ENCODE results near the gene REXO5. TPM values are rescaled to one million over a fixed set of nuclear protein-coding genes. Genes with fewer than 3 reads are reported as not detected.

REXO5 gene
- total RNA-seq, 1 donor from 2014 or later: 4.1 TPM

GRCh38 chr16:20871941-20872815 lies 65.9 kb downstream of the REXO5 start:
- no peak for DNase-seq (ENCODE audit: low spot score)

DNA sequence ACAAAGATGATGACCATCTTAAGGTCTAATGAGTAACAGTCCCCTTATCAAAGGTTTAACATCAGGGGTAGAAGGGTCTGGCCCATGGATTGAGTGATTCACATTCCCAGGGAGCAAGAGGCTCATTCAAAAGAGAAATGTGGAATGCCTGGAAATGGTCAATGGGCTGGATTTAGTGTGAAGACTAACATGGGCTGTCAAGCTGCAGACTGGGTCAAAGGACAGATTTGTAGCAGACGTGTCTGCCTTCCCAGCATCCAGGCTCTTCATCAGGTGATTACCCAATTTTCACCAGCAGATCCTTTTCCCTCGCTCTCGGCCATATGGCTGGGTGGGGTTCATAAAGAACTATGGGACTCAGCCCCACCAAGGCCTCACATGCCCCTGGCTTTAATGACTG lies 67.0 kb downstream of the REXO5 start:
- no peak for DNase-seq (ENCODE audit: low spot score)

- DNase-seq (ENCODE audit: low spot score): no peak
Observed at GRCh38 chr16:20874088-20874581, 67.8 kb downstream of the REXO5 start.

DNA sequence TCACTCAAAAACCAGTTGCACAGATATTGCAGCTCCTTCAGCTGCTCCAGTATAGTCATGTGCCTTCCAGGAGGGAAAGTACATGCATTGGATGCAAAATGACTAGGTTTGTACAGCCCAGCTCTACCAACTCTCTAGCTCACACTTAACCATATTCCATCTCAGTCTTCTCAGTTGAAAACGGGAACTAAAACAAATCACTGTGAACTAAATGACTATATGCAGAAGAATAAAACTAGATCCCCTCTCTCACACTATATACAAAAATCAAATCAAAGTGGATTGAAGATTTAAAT lies 69.0 kb downstream of the REXO5 start:
- DNase-seq (ENCODE audit: low spot score): no peak

- no peak for DNase-seq (ENCODE audit: low spot score)
Observed at GRCh38 chr16:20878682-20879147, 72.4 kb downstream of the REXO5 start.

DNA sequence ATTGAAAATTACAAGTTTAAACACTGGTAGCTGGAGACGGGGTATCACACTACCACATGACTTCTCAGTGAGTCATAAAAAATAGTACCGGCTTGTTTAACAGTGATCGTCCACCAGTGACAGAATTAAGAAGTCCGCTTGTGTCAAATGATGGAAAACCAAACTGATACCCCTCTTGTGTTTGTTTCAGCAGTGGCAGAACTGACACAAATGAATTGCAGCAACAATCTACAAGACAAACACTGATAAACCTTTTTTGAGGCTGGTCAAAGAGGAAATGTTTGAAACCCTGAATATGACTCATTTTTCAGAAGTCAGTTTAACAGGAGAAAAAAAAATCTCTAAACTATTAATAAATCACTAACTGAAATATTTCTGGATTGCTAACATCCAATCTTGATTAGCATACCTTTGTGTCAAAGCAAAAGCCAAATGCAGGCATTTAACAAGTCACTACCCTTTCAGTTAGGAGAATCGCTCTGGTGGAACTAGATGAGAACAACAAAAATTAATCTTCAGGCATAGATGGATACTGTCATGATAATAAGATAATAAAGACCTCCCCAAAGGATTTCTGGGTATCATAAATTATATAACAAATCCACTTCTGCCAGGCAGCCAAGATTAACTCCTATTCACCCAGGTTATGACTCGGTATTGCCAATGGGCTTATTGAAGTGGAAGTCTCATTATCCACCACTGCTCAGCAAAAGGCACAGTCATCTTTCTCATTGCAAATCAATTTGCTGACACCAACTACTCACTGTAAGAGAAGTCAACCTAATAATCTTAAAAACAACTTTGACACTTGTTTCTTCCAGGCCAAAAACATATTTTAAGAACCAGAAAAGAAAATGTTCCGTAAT lies 73.1 kb downstream of the REXO5 start:
- DNase-seq (ENCODE audit: low spot score): no peak

DNA sequence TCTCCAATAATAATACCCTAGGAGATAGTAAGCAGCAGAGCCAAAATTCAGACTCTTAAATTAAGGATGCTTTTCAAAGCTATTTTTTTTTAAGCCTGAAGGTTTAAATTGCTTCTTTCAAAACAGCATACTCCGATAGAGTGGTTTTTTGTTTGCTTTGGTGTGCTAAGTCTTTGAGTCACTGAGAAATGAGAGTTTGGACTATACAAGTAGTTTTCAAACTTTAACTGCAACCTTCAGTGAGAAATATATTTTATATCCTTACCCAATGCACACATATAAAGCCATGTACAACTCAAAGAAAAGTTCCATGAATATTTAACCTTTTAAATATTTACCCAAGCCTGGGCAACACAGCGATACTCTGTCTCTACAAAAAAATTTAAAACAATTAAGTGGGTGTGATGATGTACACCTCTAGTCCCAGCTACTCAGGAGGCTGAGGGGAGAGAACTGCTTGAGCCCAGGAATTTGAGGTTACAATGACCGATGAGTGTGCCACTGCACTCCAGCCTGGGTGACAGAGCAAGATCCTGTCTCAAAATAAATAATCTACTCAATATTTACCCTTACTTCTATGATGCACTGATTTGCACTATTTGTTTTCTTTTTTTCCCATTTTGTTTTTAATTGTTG lies 74.7 kb downstream of the REXO5 start:
- no peak for DNase-seq (ENCODE audit: low spot score)

GRCh38 chr16:20881503-20881878 lies 75.2 kb downstream of the REXO5 start:
- no peak for DNase-seq (ENCODE audit: low spot score)

- DNase-seq (ENCODE audit: low spot score): no peak
Observed at GRCh38 chr16:20883554-20884239, 77.4 kb downstream of the REXO5 start.

DNA sequence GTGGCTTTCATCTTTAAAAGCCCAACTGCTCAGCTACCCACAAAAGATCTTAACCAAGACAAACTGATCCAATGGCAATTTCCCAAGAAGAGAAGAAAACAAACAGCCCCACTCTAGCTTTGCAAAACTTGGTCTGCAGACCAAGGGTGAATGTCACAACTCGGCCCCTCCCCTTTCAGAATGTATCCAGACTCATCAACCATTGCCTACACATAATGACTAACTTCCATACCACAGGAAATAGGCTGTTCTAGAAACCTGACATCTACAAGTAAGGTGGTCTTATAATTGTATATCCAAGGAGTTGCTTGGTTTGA lies 77.9 kb downstream of the REXO5 start:
- DNase-seq (ENCODE audit: low spot score): peak; percentile 84

GRCh38 chr16:20886320-20886719 lies 80.0 kb downstream of the REXO5 start:
- no peak for DNase-seq (ENCODE audit: low spot score)

DNA sequence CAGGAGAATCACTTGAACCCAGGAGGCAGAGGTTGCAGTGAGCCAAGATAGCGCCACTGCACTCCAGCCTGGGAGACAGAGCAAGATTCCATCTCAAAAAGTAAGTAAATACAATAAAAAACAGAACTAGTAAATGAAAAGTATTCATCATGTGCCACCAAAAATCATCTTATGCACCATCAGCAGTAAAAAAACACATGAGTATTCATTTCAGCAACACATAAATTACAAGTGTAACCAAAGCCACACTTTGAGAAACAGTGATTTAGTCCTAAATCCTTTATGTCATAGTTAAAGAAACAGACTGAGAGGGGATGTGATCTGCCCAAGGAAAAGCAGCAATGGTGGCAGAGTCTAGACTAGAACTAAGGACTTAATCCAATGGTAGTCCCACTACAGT lies 80.9 kb downstream of the REXO5 start:
- DNase-seq (ENCODE audit: low spot score): no peak

DNA sequence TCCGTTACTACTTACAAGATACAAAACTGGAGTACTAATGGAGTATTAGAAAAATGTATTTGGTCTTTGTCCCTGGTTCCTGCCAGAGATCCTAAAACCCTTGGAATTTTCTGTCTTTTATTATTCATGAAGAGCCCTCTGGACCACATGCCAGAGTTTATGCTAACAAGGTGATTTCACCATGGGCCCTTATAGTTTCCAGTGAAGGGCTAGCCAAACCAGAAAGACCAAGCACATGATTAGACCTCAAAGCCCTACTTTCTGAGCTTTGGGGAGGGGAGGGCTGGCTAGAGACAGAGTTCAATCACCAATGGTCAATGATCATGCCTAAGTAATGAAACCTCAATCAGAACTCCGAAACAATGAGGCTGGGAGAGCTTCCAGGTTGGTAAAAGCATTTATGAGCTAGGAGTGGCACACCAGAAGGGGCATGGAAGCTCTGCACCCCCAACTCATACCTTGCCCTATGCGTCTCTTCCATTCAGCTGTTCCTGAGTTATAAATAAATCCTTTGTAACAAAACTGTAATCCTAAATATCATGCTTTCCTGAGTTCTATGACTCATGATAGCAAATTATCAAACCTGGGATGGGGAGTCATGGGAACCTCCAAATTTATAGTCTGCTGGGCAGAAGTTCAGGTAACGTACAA lies 83.4 kb downstream of the REXO5 start:
- no peak for DNase-seq (ENCODE audit: low spot score)

GRCh38 chr16:20894388-20894787 lies 88.1 kb downstream of the REXO5 start:
- DNase-seq (ENCODE audit: low spot score): no peak

- DNase-seq (ENCODE audit: low spot score): no peak
Observed at GRCh38 chr16:20897253-20897897, 91.0 kb downstream of the REXO5 start.

- no peak for DNase-seq (ENCODE audit: low spot score)
Observed at GRCh38 chr16:20897922-20898321, 91.6 kb downstream of the REXO5 start.

- DNase-seq (ENCODE audit: low spot score): peak; percentile 74
Observed at GRCh38 chr16:20899071-20899470, 92.7 kb downstream of the REXO5 start.
